ENCODE measurements around the gene TAC3.
"Not testable (repeated sequence)": the region's sequence is repeated elsewhere in the genome, so short reads cannot be mapped to it uniquely, and the experiment has no call there.

The TAC3 gene

GRCh38 chr12:56989861-56990610, 26.3 kb downstream of the TAC3 start:
- no peak overlapping the region for H3K4me3 ChIP-seq (ENCODE audit: low read depth, low read length)
- no peak for DNase-seq (ENCODE audit: low read depth)

- no peak for DNase-seq (ENCODE audit: low read depth)
Observed at GRCh38 chr12:56988207-56988739, 28.1 kb downstream of the TAC3 start.

GRCh38 chr12:56987551-56988053, 28.7 kb downstream of the TAC3 start:
- peak; percentile 23 for DNase-seq (ENCODE audit: low read depth)
- no peak overlapping the region for H3K4me3 ChIP-seq (ENCODE audit: low read depth, low read length)

More at GRCh38 chr12:56988207-56988739, 28.1 kb downstream of the TAC3 start:
- no peak overlapping the region for H3K4me3 ChIP-seq (ENCODE audit: low read depth, low read length)

- H3K4me3 ChIP-seq (ENCODE audit: low read depth, low read length) = no peak overlapping the region
- no peak for DNase-seq (ENCODE audit: low read depth)
Observed at GRCh38 chr12:56987011-56987410, 29.3 kb downstream of the TAC3 start.

GRCh38 chr12:56985714-56986113, 30.6 kb downstream of the TAC3 start:
- H3K4me3 ChIP-seq (ENCODE audit: low read depth, low read length); DNase-seq (ENCODE audit: low read depth): not testable (repeated sequence)

- H3K4me3 ChIP-seq (ENCODE audit: low read depth, low read length) = no peak overlapping the region
- DNase-seq (ENCODE audit: low read depth) = no peak
Observed at GRCh38 chr12:56983386-56983785, 32.9 kb downstream of the TAC3 start.

GRCh38 chr12:56982578-56983236, 33.6 kb downstream of the TAC3 start:
- DNase-seq (ENCODE audit: low read depth); H3K4me3 ChIP-seq (ENCODE audit: low read depth, low read length): not testable (repeated sequence)

- no peak for DNase-seq (ENCODE audit: low read depth)
- no peak overlapping the region for H3K4me3 ChIP-seq (ENCODE audit: low read depth, low read length)
Observed at GRCh38 chr12:56980941-56981530, 35.3 kb downstream of the TAC3 start.

- H3K4me3 ChIP-seq (ENCODE audit: low read depth, low read length) = no peak overlapping the region
Observed at GRCh38 chr12:56980268-56980667, 36.1 kb downstream of the TAC3 start.

GRCh38 chr12:56979628-56980027, 36.7 kb downstream of the TAC3 start:
- no peak overlapping the region for H3K4me3 ChIP-seq (ENCODE audit: low read depth, low read length)
- DNase-seq (ENCODE audit: low read depth) = no peak

More at GRCh38 chr12:56980268-56980667, 36.1 kb downstream of the TAC3 start:
- no peak for DNase-seq (ENCODE audit: low read depth)

- H3K4me3 ChIP-seq (ENCODE audit: low read depth, low read length) = no peak overlapping the region
Observed at GRCh38 chr12:56978397-56979138, 37.8 kb downstream of the TAC3 start.

GRCh38 chr12:56977361-56977760, 39.0 kb downstream of the TAC3 start:
- not testable (repeated sequence) for DNase-seq (ENCODE audit: low read depth); H3K4me3 ChIP-seq (ENCODE audit: low read depth, low read length)

More at GRCh38 chr12:56978397-56979138, 37.8 kb downstream of the TAC3 start:
- DNase-seq (ENCODE audit: low read depth) = no peak

- DNase-seq (ENCODE audit: low read depth); H3K4me3 ChIP-seq (ENCODE audit: low read depth, low read length): not testable (repeated sequence)
Observed at GRCh38 chr12:56974224-56974623, 42.1 kb downstream of the TAC3 start.

GRCh38 chr12:56968910-56969309, 47.4 kb downstream of the TAC3 start:
- DNase-seq (ENCODE audit: low read depth); H3K4me3 ChIP-seq (ENCODE audit: low read depth, low read length): not testable (repeated sequence)

- H3K4me3 ChIP-seq (ENCODE audit: low read depth, low read length); DNase-seq (ENCODE audit: low read depth): not testable (repeated sequence)
Observed at GRCh38 chr12:56965997-56966642, 50.2 kb downstream of the TAC3 start.

GRCh38 chr12:56965124-56965523, 51.2 kb downstream of the TAC3 start:
- not testable (repeated sequence) for H3K4me3 ChIP-seq (ENCODE audit: low read depth, low read length); DNase-seq (ENCODE audit: low read depth)

- H3K4me3 ChIP-seq (ENCODE audit: low read depth, low read length); DNase-seq (ENCODE audit: low read depth): not testable (repeated sequence)
Observed at GRCh38 chr12:56963557-56963956, 52.8 kb downstream of the TAC3 start.

GRCh38 chr12:56962247-56962646, 54.1 kb downstream of the TAC3 start:
- not testable (repeated sequence) for DNase-seq (ENCODE audit: low read depth); H3K4me3 ChIP-seq (ENCODE audit: low read depth, low read length)
